Measurements from ENCODE around the gene PTPRJ.

The PTPRJ gene

GRCh38 chr11:48058788-48059187 lies 78.4 kb downstream of the PTPRJ start:
- DNase-seq (ENCODE audit: low read depth in 1 of 2, low spot score in 1 of 2) = no peak

DNA sequence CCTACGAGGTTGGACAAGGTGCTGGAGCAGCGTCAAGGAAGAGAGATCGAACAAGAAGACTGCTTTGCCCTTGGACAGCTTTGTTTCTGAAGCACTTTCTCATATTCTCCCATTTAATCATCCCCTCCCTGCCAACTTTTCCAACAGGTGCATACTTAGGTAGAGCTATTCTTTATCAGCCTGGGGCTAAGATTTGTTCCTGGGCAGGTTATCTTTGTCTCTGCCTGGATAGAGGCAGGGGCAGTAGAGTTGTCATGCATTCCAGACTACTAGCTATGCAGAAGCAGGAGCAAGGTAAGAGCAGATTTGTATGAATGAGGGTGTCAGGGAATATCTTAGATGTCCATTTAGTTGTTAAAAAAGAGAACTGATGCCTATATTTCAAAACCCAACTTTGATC lies 82.3 kb downstream of the PTPRJ start:
- no peak for DNase-seq (ENCODE audit: low read depth in 1 of 2, low spot score in 1 of 2)

DNA sequence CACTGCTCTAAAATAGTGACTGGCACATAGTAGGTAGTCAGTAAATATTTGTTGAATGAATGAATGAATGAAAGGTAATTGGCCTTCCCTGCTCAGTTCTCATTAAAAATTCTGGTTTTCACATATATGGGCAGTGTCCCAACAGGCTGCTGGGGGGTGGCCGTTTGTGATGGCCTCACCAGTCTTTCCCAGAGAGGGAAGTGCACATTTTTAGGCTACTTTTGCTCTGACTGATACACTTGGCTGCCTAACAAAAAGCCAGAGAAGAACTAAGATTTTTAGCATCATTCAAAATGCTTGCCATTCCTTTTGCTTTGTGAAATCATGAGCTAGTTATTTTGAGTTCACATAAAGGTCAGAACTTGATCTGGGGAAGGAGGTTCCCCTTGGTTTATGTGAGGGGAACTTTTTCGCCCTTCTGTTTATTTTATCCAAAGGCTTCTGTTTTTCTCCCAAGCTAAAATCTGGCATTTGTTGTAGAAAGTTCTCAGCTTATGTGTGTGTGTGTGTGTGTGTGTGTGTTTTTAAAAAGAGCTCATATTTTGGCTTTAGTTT lies 83.1 kb downstream of the PTPRJ start:
- no peak for DNase-seq (ENCODE audit: low read depth in 1 of 2, low spot score in 1 of 2)

DNA sequence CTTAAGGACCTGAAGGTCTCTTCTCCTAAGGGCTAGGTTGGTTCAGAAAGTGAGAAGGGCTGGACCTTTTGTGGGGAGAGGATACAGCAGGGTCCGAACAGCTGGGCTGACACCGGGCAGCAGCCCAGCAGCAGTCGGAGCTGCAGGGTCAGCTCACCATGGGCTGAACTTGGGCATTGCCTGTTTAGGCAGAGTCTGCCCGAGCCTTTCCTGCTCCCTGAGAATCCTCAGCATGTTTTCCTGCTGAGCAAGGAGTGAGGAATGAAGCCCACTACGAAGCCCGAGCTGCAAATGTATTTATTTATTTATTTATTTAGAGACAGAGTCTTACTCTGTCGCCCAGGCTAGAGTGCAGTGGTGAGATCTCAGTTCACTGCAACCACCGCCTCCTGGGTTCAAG lies 83.9 kb downstream of the PTPRJ start:
- DNase-seq (ENCODE audit: low read depth in 1 of 2, low spot score in 1 of 2) = no peak

DNA sequence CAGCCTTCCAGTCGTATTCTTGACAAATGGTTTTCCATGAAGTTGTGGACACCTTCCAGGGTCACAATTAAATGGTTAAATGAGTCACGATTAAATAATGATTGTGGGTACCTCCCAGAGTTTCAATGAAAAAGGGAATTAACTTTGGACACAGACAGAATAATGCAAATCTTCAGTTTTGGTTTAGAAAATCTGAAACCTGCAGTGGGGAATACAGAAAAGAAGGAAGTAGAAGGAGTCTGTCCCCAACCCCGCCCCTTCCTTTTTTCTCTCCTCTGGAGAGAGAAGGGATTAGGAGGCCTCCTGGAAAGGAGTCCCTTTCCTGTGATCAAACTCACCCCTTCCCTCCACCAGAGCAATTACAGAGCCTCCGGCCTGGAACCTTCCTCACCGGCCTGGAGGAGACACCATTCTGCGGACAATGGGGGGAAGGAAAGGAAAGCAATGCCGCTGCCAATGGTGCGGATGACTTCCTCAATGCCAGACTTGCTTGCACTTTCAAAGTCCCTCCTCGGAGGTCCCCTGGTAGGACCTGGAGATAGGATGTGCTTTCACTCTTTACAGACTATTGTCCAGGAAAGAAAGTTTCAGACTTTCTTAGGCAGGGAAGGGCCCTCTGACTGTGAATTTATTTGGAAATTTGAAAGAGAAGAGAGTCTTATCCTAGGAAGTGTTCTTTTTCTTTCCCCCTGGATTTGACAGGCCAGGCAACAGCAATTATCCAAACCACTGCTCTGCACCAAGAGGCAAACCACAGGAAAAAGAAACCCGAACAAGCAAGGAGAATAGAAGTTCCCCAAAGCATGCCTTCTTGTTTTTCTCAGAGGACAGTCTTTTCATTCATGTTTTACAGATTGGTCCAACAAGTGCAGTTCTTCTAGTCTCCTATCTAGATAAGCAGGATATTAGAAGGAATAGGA lies 86.8 kb downstream of the PTPRJ start:
- no peak for DNase-seq (ENCODE audit: low read depth in 1 of 2, low spot score in 1 of 2)

- DNase-seq (ENCODE audit: low read depth in 1 of 2, low spot score in 1 of 2) = no peak
Observed at GRCh38 chr11:48073031-48073861, 92.9 kb downstream of the PTPRJ start.

DNA sequence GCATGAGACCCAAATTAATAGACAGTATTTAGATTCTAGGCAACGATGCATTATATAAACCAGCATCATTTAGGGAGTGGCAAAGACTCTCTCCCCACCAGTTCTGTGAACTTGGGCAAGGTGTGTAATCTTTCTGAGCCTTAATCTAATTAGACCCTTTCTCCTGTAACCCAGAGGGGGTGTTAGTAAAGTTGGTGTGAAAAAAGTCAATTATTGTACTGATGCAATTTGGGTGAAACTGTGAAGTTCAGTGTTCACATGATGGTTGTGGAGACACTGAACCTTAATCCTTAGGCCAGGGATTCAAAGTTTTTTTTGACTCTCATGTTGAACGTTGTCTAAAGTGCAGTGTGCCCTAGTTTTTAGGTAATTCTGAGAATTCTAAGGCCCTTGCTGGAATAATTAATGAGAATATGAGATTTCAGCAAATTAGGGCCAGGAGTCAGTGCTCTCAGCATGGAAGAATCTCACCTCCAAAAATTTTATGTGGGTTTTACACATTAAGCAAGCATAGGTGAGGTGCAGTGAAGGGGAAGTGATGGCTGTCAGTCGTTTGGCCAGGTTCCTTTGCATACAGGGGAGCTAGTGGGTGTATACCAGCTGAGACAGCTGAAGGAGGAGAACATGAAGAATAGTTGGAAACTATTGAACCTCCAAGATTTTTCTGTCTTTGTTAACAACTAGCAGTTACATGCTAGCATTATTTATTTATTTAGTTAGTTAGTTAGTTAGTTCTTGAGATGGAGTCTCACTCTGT lies 94.2 kb downstream of the PTPRJ start:
- DNase-seq (ENCODE audit: low read depth in 1 of 2, low spot score in 1 of 2) = no peak

DNA sequence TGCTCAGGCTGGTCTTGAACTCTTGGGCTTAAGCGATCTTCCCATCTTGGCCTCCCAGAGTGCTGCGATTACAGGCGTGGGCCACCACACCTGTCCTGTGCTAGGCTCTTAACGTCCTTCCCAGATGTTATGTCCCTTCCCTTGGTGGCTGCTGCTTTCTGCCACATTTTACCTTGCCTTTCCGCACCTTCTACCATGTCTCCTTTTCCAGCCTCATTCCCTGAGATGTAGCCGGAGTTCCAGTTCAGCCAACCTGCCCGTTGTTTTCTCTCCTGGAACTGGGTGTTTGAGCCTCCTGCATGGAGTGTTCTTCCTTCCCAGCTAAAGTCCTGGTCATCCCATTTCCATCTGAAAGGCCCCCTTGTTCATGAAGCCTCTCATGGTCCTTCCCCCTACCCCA lies 95.3 kb downstream of the PTPRJ start:
- DNase-seq (ENCODE audit: low read depth in 1 of 2, low spot score in 1 of 2) = no peak

DNA sequence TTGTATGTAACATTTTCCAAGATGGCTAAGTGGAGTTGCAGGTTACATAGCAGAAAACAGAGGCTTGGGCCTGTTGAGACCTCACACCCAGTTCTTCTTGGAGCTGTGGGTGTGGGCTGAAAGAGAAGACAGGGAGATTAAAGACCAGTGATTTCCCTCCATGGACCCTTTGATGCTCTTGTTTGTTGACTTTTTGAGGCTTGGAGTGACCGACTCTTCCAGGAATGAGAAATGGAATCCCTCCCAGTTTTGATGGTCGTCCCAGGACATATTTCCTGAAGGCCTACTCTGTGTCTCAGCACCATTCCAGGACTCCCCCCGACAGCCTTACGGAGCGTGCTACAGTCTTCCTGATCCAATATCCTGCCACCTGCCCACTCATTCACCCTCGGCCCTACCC lies 96.9 kb downstream of the PTPRJ start:
- no peak for DNase-seq (ENCODE audit: low read depth in 1 of 2, low spot score in 1 of 2)

- no peak for DNase-seq (ENCODE audit: low read depth in 1 of 2, low spot score in 1 of 2)
Observed at GRCh38 chr11:48078689-48079088, 98.3 kb downstream of the PTPRJ start.

DNA sequence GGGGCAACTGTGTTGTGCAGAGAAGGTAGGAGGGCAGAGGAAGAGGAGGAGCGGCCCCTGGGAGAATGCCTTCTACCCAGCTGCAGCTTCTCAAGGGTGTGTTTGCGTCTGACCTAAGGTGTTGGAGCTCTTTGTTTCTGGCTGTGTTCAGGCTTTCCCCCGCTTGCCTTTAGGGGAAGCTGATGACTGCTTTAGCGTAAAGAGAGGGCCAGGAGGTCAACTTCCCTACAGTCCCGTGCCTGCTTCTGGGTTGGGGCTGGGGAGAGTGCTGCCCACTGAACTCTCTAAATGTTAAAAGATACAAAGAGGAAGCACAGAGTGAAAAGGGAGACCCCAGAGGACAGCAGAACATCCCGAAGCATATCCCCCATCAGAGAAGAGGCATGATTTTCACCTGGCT lies 99.2 kb downstream of the PTPRJ start:
- no peak for DNase-seq (ENCODE audit: low read depth in 1 of 2, low spot score in 1 of 2)

DNA sequence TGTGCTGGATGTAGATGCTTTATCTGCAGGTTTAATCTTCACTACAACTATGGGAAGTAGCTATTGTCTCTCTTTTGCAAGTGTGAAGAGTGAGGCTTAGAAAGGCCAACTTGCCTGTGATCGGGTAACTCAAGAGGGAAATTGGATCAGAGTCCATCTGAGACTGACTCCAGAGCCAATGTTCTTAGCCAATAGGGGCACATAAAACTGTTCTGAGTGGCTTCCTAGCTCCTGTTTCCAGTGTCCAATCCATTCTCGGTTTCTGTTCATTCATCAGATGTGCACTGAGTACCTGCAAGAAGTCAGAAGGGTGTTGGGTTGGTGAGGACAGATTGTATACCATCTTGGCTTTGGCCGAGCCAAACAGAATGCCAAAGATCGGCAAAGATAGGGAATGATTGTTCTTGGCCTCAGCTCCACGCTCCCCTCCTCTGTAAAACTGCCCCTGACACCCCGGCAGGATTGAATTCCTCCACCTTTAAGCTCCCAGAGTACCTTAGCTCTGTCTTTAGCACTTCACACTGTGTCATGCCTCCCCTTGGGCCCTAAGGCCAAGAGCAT lies 100.0 kb downstream of the PTPRJ start:
- no peak for DNase-seq (ENCODE audit: low read depth in 1 of 2, low spot score in 1 of 2)

- DNase-seq (ENCODE audit: low read depth in 1 of 2, low spot score in 1 of 2) = no peak
Observed at GRCh38 chr11:48081151-48082010, 101.0 kb downstream of the PTPRJ start.

DNA sequence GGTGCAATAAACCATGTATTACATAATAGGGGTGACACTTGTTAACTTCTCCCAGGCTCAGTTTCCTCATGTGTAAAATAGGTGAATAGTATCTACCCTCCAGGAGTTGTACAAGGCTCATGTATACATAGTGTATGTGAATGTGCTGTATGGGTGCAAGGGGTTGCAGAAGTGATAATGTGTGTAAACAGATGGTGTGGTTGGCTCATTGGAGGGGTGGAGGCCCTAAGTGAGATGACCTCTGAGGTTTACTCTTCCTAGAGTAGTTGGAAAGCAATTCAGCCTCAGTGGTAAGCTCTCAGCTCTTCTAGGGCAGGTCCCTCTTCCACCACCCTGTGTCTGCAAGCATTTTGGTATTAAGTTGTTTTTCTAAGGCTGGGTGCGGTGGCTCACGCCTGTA lies 102.4 kb downstream of the PTPRJ start:
- DNase-seq (ENCODE audit: low read depth in 1 of 2, low spot score in 1 of 2) = no peak

- DNase-seq (ENCODE audit: low read depth in 1 of 2, low spot score in 1 of 2) = no peak
Observed at GRCh38 chr11:48083421-48083820, 103.1 kb downstream of the PTPRJ start.

DNA sequence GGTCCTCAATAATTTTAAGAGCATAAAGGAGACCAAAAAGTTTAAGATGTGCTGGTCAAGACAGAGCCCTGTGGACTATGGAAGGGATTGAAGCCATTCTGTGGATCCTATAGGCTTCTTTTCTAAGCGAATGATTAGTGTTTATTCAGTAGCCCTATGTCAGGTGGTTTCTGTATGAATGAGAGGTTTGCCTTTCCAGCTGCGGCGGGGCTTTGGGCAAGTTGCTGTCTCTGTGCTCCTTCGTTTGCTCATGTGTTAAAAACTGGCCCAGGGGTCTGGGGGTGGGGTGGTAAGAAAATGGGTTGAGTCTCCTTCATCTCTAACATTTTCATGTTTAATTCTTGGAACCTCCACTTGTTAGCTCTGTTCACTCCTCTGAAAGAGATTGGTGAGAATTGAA lies 105.3 kb downstream of the PTPRJ start:
- no peak for DNase-seq (ENCODE audit: low read depth in 1 of 2, low spot score in 1 of 2)

- DNase-seq (ENCODE audit: low read depth in 1 of 2, low spot score in 1 of 2) = no peak
Observed at GRCh38 chr11:48087422-48087821, 107.1 kb downstream of the PTPRJ start.

DNA sequence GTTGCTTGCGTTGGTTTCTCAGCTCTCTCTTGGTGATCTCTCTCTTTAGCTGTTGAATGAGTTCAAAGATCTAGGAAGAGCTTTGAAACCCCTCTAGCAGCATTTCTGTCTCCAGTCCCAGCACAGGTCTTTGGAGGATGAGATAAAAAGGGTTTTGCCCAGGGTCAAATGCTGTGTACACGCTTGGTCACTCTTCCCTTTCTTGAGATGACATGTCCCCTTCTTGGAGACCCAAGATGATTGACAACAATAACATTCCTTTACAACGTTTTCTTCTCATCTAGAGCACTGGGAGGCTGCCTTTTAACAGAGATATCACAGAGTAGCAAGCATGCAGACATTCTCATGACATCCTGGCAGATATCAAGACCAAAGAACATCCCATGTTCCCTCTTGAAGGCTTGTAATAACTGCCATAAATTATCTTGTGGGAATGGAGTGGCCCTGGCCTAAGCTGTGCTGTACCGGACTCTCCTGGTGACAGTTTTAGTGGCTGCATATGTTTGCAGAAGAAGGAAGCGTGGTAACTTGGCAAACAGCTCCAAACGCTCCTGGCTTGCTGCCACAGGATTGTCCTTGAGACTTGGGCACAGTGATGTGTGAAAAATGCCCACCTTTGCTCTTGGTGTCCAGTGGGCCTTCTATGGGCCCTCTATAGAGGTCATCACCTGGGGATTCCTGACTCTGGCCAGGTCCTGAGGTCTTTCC lies 107.8 kb downstream of the PTPRJ start:
- no peak for DNase-seq (ENCODE audit: low read depth in 1 of 2, low spot score in 1 of 2)

GRCh38 chr11:48088682-48089050 lies 108.3 kb downstream of the PTPRJ start:
- DNase-seq (ENCODE audit: low read depth in 1 of 2, low spot score in 1 of 2) = no peak

Measured in activated CD4-positive, alpha-beta T cell treated with anti-CD3 and anti-CD28 coated beads, Interleukin-2, amount 50 U/mL, for 24 hours (primary cell).